NCI-H748 (cell line): ENCODE measurements around the gene MDC1.
"Not testable (repeated sequence)": the region's sequence is repeated elsewhere in the genome, so short reads cannot be mapped to it uniquely, and the experiment has no call there.

ENCODE experiments used
- DNase-seq: peaks from one replicate; lab custom pipeline; 2025; ENCODE audit not compliant: unreplicated experiment; lab: John Stamatoyannopoulos, UW

Gene MDC1

GRCh38 chr6:30682143-30683117, 34.7 kb downstream of the MDC1 start:
- DNase-seq = no peak

GRCh38 chr6:30681766-30682142, 35.3 kb downstream of the MDC1 start:
- DNase-seq = no peak

GRCh38 chr6:30679765-30680535, 37.1 kb downstream of the MDC1 start:
- DNase-seq = no peak

DNA sequence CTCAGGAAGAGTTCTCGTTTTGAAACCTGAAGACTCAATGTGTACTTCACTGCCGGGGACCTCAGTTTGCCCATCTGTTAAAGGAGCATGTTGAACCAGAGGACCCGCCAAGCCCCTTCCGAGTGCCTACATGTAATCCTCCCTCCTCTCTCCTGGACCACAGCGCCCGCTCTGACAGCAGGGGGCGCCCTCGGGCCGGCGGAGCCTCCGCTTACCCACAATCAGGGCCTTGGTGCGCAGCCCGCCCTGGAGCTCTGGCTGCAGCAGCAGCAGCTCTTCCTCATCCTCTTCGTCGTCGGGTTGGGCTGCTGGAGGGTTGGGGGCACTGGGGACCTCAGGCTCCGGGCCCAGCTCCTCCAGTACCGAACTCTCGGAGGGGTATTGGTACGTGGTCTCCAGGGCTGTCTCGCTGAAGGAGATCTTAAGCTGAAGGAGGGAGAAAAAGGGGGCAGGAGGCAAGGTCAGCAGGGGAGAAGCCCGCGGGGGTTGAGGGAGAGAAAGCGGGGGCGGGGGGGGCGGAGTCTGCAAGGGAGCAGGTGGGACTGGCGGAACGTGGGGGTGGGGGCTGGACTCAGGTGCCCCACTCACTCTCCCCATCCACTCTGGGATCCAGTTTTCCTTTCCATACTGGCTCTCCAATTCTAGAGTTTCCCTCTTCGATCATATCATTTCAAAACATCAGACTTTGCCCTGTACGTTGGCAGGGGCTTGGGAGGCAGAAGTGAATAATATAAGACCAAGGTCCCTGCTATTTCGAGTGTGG, 37.9 kb downstream of the MDC1 start:
- peak; percentile 73 for DNase-seq

DNA sequence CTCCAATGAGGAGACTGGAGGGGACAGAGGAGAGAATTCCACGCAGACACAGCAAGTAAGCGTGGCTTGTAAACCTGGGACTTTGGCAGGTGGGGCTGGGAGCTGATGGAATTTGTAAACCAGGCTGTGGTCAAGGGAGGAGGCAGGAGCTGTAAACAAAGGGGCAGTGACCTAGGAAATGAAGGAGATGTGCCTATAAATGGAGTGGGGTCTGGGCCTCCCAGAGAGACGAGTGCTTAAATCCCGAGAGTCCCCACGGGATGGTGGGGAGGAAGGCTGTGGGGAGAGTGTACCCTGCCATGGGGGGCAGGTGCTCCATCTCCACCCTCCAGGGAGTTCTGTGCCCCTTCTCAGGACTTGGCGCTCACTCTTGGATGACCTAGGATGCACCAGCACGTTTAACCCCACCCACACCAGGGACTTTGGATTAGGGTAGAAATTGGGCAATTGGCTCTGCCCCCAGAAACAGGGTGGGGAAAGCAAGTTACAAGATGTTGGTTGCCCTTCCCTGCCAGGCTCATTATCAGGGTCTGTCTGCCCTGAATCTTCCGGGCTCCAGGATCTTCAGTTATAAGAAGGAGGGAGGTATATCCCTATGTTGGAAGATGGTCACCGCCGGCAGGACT, 40.3 kb downstream of the MDC1 start:
- DNase-seq = no peak

GRCh38 chr6:30672445-30673253, 44.4 kb downstream of the MDC1 start, which contains the start of gene DHX16:
TSS of gene DHX16 (minus strand) at chr6:30673006. CDS start at chr6:30672841, 165 bp downstream.
- DNase-seq = peak; percentile 99

GRCh38 chr6:30670760-30671527, 46.1 kb downstream of the MDC1 start:
- no peak for DNase-seq

GRCh38 chr6:30666300-30666699, 50.8 kb downstream of the MDC1 start:
- not testable (repeated sequence) for DNase-seq

- DNase-seq = no peak
These were observed 51.9 kb downstream of the MDC1 start for GRCh38 chr6:30664994-30665767.

DNA sequence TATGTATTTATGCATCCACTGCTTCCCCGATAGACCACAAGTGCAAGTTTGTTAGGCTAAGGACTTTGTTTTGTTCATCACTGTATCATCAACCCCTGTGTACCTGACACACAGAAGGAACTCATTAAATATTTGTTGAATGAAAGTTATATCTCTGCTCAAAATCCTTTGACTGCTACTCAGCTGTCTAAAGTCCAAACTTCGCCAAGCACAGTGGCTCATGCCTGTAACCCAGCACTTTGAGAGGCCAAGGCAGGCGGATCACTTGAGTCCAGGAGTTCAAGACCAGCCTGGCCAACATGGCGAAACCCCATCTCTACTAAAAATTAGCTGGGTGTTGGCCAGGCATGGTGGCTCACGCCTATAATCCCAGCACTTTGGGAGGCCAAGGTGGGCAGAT, 59.2 kb downstream of the MDC1 start:
- DNase-seq = not testable (repeated sequence)

GRCh38 chr6:30657454-30657853, 59.6 kb downstream of the MDC1 start:
- DNase-seq = no peak

DNA sequence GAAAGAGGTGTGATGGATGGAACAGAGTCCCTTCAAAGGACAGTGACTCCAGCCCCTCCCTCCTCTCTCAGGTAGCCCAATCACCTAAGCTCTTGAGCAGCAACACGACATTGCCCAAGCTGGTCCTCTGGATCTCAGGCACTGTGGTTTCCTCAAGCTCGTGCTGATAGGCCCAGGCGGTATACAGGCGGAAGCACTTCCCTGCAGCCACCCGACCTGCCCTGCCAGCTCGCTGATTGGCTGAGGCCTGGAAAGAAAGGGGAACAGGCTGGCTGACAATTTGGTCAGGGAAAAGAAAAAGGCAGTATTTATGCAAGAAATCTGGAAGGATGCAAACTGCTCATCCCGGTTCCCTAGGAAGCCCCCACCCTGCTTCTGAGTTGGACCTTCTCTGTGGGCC, 60.6 kb downstream of the MDC1 start:
- DNase-seq = no peak

DNA sequence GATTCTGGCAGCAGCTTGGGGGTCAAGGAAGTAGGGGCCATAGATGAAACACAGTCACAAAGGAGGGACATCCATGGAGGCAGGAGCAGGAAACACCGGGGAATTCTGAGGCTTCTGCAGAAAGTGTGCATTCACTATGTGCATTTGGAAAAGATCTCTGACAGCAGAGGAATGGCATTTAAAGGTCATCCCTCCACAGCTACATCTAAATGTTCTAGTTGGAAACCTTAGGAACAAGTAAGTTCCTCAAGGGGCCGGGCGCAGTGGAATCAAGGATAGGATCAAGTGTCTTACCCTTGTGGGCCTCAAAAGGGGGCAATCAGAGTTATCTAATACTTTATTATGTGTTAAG, 61.4 kb downstream of the MDC1 start:
- DNase-seq = no peak

GRCh38 chr6:30654798-30655742, 62.0 kb downstream of the MDC1 start:
- no peak for DNase-seq

- DNase-seq = no peak
These were observed 65.9 kb downstream of the MDC1 start for GRCh38 chr6:30651143-30651542.
